HepG2 (cell line): Measurements from ENCODE around the gene SIRT6. TPM values are rescaled to one million over a fixed set of nuclear protein-coding genes. Genes with fewer than 3 reads are reported as not detected.

Source experiments
- CCAR2 ChIP-seq: fragments of 200-400 bp; formaldehyde crosslinking; optimal IDR thresholded peaks from 2 replicates; pipeline ENCODE3; 2018; ENCODE audit warnings: low read depth, mild to moderate bottlenecking, low read length, moderate library complexity
- CHCHD3 ChIP-seq: sonication (generic); formaldehyde crosslinking; IDR thresholded peaks from 2 replicates; pipeline ENCODE4 v1.8.0; 2022; ENCODE audit warnings: mild to moderate bottlenecking, missing genetic modification reagents, moderate library complexity
- DDIT3 ChIP-seq: sonication (generic); formaldehyde crosslinking; IDR thresholded peaks from 2 replicates; pipeline ENCODE4 v1.4.0; 2020; ENCODE audit warnings: mild to moderate bottlenecking, missing genetic modification reagents
- FOXA3 ChIP-seq: IDR thresholded peaks from 2 replicates; pipeline ENCODE4 v1.6.1; 2016; ENCODE audit warnings: missing genetic modification reagents, missing compliant biosample characterization
- KAT8 ChIP-seq: IDR thresholded peaks from 2 replicates; pipeline ENCODE4 v1.6.1; 2016; ENCODE audit warnings: missing genetic modification reagents, missing compliant biosample characterization
- NFKB2 ChIP-seq: sonication (generic); formaldehyde crosslinking; IDR thresholded peaks from 2 replicates; pipeline ENCODE4 v1.4.0; 2020; ENCODE audit warnings: missing genetic modification reagents, borderline replicate concordance
- PAXIP1 ChIP-seq: sonication (generic); formaldehyde crosslinking; conservative IDR thresholded peaks from 2 replicates; pipeline ENCODE4 v1.4.0; 2020; ENCODE audit warnings: mild to moderate bottlenecking, missing genetic modification reagents, moderate library complexity
- SNAI1 ChIP-seq: sonication (generic); formaldehyde crosslinking; IDR thresholded peaks from 2 replicates; pipeline ENCODE4 v1.5.0; 2020; ENCODE audit warnings: mild to moderate bottlenecking, missing genetic modification reagents, borderline replicate concordance
- SP140L ChIP-seq: sonication (generic); formaldehyde crosslinking; IDR thresholded peaks from 2 replicates; pipeline ENCODE4 v1.4.0; 2020; ENCODE audit warnings: missing genetic modification reagents, borderline replicate concordance
- TFE3 ChIP-seq: IDR thresholded peaks from 2 replicates; pipeline ENCODE4 v1.6.1; 2016
- ZBTB1 ChIP-seq: sonication (generic); formaldehyde crosslinking; IDR thresholded peaks from 2 replicates; pipeline ENCODE4 v1.4.0; 2020; ENCODE audit warnings: missing genetic modification reagents, borderline replicate concordance
- ZFP36L1 ChIP-seq: sonication (generic); formaldehyde crosslinking; IDR thresholded peaks from 2 replicates; pipeline ENCODE4 v1.8.0; 2022; ENCODE audit warnings: mild to moderate bottlenecking, missing genetic modification reagents, moderate library complexity
- ZNF18 ChIP-seq: sonication (generic); formaldehyde crosslinking; IDR thresholded peaks from 2 replicates; pipeline ENCODE4 v1.8.0; 2022; ENCODE audit warnings: mild to moderate bottlenecking, missing genetic modification reagents; ENCODE audit not compliant: insufficient replicate concordance
- ZNF382 ChIP-seq: sonication (generic); formaldehyde crosslinking; IDR thresholded peaks from 2 replicates; pipeline ENCODE4 v1.5.0; 2020; ENCODE audit warnings: missing genetic modification reagents, mild to moderate bottlenecking, borderline replicate concordance
- ZNF549 ChIP-seq: sonication (generic); formaldehyde crosslinking; IDR thresholded peaks from 2 replicates; pipeline ENCODE4 v1.5.0; 2020; ENCODE audit warnings: missing genetic modification reagents
- ZNF570 ChIP-seq: sonication (generic); formaldehyde crosslinking; IDR thresholded peaks from 2 replicates; pipeline ENCODE4 v1.4.0; 2020; ENCODE audit warnings: mild to moderate bottlenecking, missing genetic modification reagents, borderline replicate concordance
- ZNF775 ChIP-seq: sonication (generic); formaldehyde crosslinking; IDR thresholded peaks from 2 replicates; pipeline ENCODE4 v1.4.0; 2020; ENCODE audit warnings: missing genetic modification reagents, mild to moderate bottlenecking, moderate library complexity, borderline replicate concordance
- polyA plus RNA-seq, 8 experiments: library from polyadenylated mRNA; depleted of rRNA in 3 of 8; stranded (reverse) in 7 of 8; unstranded in 1 of 8; fragments of >200 nt; fragmentation: Illumina TruSeq in 4 of 8; extraction: Trizol in 4 of 8; gene quantifications; 2 replicates each; pipeline versions ENCODE4 v1.2.1 to v1.2.3, GENCODE V29; 2011 to 2016; ENCODE audit warnings: low read depth in 4 of 8, missing spikeins in 1 of 8, mixed read lengths in 1 of 8; ENCODE audit not compliant: insufficient read depth in 1 of 8
- total RNA-seq, 5 experiments: library from RNA; depleted of rRNA; stranded (reverse); fragments of >200 nt; fragmentation: Illumina TruSeq; extraction: Trizol; gene quantifications; 2 replicates each; pipeline ENCODE4 v1.2.3, GENCODE V29; 2016; ENCODE audit warnings: low read depth in 1 of 5
- TF ChIP-seq, protein P1 (sequence below): IDR thresholded peaks from 2 replicates; pipeline ENCODE4 v1.6.1; 2016; ENCODE audit warnings: mild to moderate bottlenecking
- TF ChIP-seq, protein P2 (sequence below): sonication (generic); formaldehyde crosslinking; IDR thresholded peaks from 2 replicates; pipeline ENCODE4 v1.4.0; 2020; ENCODE audit warnings: missing genetic modification reagents

SIRT6 gene
- total and polyA plus RNA-seq, 2 of the 13 experiments (the other 11 are each of a cell fraction or from before 2014, with no cell fraction given), result 11.0 to 18.4 TPM

DNA sequence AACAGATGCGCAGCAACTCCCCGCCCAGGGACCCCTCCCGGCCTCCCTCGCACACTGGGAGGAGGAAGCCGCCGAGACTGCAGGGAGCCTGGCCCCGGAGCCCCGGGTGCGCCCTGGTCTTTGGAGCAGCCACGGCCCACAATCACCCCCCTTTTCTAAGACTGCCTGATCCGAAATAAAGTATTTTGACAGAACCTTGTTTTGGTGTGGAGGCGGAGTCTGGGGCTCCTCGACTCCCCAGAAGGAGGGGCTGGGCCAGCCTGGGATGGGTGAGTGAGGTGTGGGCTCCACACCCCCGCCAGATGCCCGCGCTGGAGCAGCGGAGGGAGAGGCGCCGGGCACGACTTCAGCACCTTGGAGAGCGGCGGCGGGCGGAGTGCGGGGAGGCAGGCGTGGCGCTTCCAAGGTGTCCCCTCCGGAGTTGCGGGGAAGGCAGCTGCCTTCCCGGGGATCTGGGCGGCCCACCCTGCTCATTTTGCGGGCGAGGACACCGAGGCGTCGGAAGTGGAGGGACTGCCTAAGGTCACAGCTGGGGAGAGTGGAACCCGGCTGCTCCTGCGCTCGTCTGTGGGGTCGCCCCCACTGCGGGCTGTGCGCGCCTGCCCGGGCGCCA is 9.4 kb downstream of the SIRT6 start (continued):
- TF ChIP-seq ZNF18 (CRISPR knock-in tag) (no peak), NFKB2 (CRISPR knock-in tag) (peak; percentile 29; the same call in 1 of the 2 replicates), DDIT3 (no peak), ZNF775 (CRISPR knock-in tag) (no peak), ZNF382 (no peak), SP140L (CRISPR knock-in tag) (no peak), ZBTB1 (CRISPR knock-in tag) (peak; percentile 41; the same call in 1 of the 2 replicates), CCAR2 (no peak), PAXIP1 (CRISPR knock-in tag) (no peak), ZNF549 (CRISPR knock-in tag) (no peak), CHCHD3 (no peak), ZNF570 (CRISPR knock-in tag) (no peak), KAT8 (CRISPR knock-in tag) (no peak), SNAI1 (CRISPR knock-in tag) (0 out of 2 replicates have a peak, but pooled peaks have one; percentile 38), TFE3 (CRISPR knock-in tag) (peak; percentile 82), ZFP36L1 (no peak), FOXA3 (CRISPR knock-in tag) (no peak)
- TF ChIP-seq, protein P1, sequence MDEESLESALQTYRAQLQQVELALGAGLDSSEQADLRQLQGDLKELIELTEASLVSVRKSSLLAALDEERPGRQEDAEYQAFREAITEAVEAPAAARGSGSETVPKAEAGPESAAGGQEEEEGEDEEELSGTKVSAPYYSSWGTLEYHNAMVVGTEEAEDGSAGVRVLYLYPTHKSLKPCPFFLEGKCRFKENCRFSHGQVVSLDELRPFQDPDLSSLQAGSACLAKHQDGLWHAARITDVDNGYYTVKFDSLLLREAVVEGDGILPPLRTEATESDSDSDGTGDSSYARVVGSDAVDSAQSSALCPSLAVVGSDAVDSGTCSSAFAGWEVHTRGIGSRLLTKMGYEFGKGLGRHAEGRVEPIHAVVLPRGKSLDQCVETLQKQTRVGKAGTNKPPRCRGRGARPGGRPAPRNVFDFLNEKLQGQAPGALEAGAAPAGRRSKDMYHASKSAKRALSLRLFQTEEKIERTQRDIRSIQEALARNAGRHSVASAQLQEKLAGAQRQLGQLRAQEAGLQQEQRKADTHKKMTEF, result peak; percentile 38; the same call in 1 of the 2 replicates
- TF ChIP-seq, protein P2, sequence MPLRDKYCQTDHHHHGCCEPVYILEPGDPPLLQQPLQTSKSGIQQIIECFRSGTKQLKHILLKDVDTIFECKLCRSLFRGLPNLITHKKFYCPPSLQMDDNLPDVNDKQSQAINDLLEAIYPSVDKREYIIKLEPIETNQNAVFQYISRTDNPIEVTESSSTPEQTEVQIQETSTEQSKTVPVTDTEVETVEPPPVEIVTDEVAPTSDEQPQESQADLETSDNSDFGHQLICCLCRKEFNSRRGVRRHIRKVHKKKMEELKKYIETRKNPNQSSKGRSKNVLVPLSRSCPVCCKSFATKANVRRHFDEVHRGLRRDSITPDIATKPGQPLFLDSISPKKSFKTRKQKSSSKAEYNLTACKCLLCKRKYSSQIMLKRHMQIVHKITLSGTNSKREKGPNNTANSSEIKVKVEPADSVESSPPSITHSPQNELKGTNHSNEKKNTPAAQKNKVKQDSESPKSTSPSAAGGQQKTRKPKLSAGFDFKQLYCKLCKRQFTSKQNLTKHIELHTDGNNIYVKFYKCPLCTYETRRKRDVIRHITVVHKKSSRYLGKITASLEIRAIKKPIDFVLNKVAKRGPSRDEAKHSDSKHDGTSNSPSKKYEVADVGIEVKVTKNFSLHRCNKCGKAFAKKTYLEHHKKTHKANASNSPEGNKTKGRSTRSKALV (CRISPR knock-in tag), result no peak
